Natural killer cell (primary cell): ENCODE data around the gene TMEM150A. TPM values are rescaled to one million over a fixed set of nuclear protein-coding genes. Genes with fewer than 3 reads are reported as not detected.

ENCODE experiments used
- ATAC-seq, 3 donors: fragments of 150-1000 bp in 2 of 3; fragments of 200-7000 bp in 1 of 3; cut with Tn5 transposase; 1 replicate in 1 of 3; 2 replicates in 2 of 3; pipeline ENCODE4 v1.10.0; 2021; ENCODE audit warnings: mild to moderate bottlenecking in 2 of 3, moderate library complexity in 2 of 3
- DNase-seq, 2 donors: peaks; one replicate each; pipeline versions ENCODE4 v3.0.0 to v3.0.0-alpha.2; 2013 to 2021; ENCODE audit warnings: mixed read lengths in 1 of 2
- H3K27ac ChIP-seq: one replicate; pipeline ENCODE4 v1.5.1; 2013; ENCODE audit warnings: mild to moderate bottlenecking, low read length
- H3K27me3 ChIP-seq: one replicate; pipeline ENCODE4 v1.6.1; 2013; ENCODE audit warnings: low read length; ENCODE audit not compliant: control insufficient read depth, insufficient read depth
- H3K36me3 ChIP-seq: one replicate; pipeline ENCODE4 v1.6.1; 2013; ENCODE audit warnings: low read length; ENCODE audit not compliant: control insufficient read depth, insufficient read depth
- H3K4me1 ChIP-seq: one replicate; pipeline ENCODE4 v1.6.1; 2013; ENCODE audit warnings: low read length; ENCODE audit not compliant: control insufficient read depth, insufficient read depth
- H3K4me3 ChIP-seq: one replicate; pipeline ENCODE4 v1.5.1; 2013; ENCODE audit warnings: low read length
- H3K9me3 ChIP-seq: one replicate; pipeline ENCODE4 v1.6.1; 2013; ENCODE audit warnings: low read length; ENCODE audit not compliant: control insufficient read depth, insufficient read depth
- H3K27ac Mint-ChIP-seq, 2 donors: one replicate each; pipeline ENCODE4 v1.8.0; 2022; ENCODE audit warnings: mild to moderate bottlenecking in 2 of 2, mixed read lengths in 2 of 2, moderate library complexity in 1 of 2
- H3K27me3 Mint-ChIP-seq, 2 donors: one replicate each; pipeline ENCODE4 v1.8.0; 2022; ENCODE audit warnings: low read depth in 2 of 2, mixed read lengths in 2 of 2
- H3K36me3 Mint-ChIP-seq: one replicate; pipeline ENCODE4 v1.8.0; 2022; ENCODE audit warnings: mixed read lengths
- H3K4me1 Mint-ChIP-seq, 2 donors: one replicate each; pipeline ENCODE4 v1.8.0; 2022; ENCODE audit warnings: mixed read lengths in 2 of 2
- H3K4me3 Mint-ChIP-seq: one replicate; pipeline ENCODE4 v1.8.0; 2022; ENCODE audit warnings: mild to moderate bottlenecking, moderate library complexity, mixed read lengths
- H3K9me3 Mint-ChIP-seq, 2 donors: one replicate each; pipeline ENCODE4 v1.8.0; 2022; ENCODE audit warnings: mixed read lengths in 2 of 2
- CTCF ChIP-seq: fragments of 200-600 bp; IDR thresholded peaks from one replicate; pipeline ENCODE4 v1.8.0; 2022; ENCODE audit warnings: antibody characterized with exemption
- WGBS: methylation state at CpG from one replicate; pipeline ENCODE4 v1.1.7; 2013; ENCODE audit warnings: missing lambda C conversion rate; ENCODE audit not compliant: insufficient coverage; 5-methylcytosine and 5-hydroxymethylcytosine counted together
- intact Hi-C: fragments of 100-400 bp; cut with micrococcal nuclease; formaldehyde crosslinking; loops from one replicate; pipeline ENCODE4 v1.14.2; 2022
- total RNA-seq, 4 donors: library from RNA; stranded (reverse); fragments of 120-200 nt in 1 of 4; gene quantifications; one replicate each; pipeline versions ENCODE4 v1.2.3 to v1.2.4, GENCODE V29; 2013 to 2022

TMEM150A gene
- total RNA-seq, 3 donors from 2014 or later (not counting 1 experiment from before 2014, with no cell fraction given) = 10.4 to 13.3 (median 10.9) TPM

GRCh38 chr2:85596026-85596333, 6.5 kb downstream of the TMEM150A start:
- no peaks in the 10 kb centered on the region for H3K36me3 Mint-ChIP-seq
- no peaks in the 10 kb centered on the region for H3K9me3 ChIP-seq
- peak overlapping the region; percentile 99 for H3K4me3 Mint-ChIP-seq
- no peak for ATAC-seq
- peak overlapping the region; percentile 82 for H3K27ac ChIP-seq
- WGBS = 4% methylated on average over 10 of the region's 10 CpGs
- H3K27me3 ChIP-seq = no peaks in the 10 kb centered on the region
- peaks cover 25% of the 10 kb centered on the region for H3K4me1 ChIP-seq
- intact Hi-C loops = no loop called here
- peaks cover 18% of the 10 kb centered on the region for H3K36me3 ChIP-seq
- peaks cover 31 to 33% of the 10 kb centered on the region in 2 donors for H3K4me1 Mint-ChIP-seq
- no peak for DNase-seq
- H3K27me3 Mint-ChIP-seq = no peaks in the 10 kb centered on the region
- H3K27ac Mint-ChIP-seq = peak overlapping the region; percentile 96 to 98
- peak overlapping the region; percentile 92 for H3K4me3 ChIP-seq
- TF ChIP-seq CTCF = no peak
- no peaks in the 10 kb centered on the region for H3K9me3 Mint-ChIP-seq

- no peak for TF ChIP-seq CTCF
- Mint-ChIP-seq H3K36me3 (no peaks in the 10 kb centered on the region), H3K27me3 (no peaks in the 10 kb centered on the region), H3K27ac (peak within 1 kb of the TSS; percentile 96 to 98), H3K4me3 (peak within 1 kb of the TSS; percentile 99), H3K4me1 (peaks cover 31 to 38% of the 10 kb centered on the region in 2 donors), H3K9me3 (no peaks in the 10 kb centered on the region)
- DNase-seq (peak; percentile 84 to 96), ATAC-seq (peak; percentile 97 to 99 (median 99))
- under 1% methylated on average over 47 of the region's 47 CpGs for WGBS
- intact Hi-C loops = no loop called here
- Histone ChIP-seq H3K9me3 (no peaks in the 10 kb centered on the region), H3K27ac (peak within 1 kb of the TSS; percentile 82), H3K4me1 (peaks cover 27% of the 10 kb centered on the region), H3K4me3 (peak within 1 kb of the TSS; percentile 92), H3K27me3 (no peaks in the 10 kb centered on the region), H3K36me3 (peaks cover 18% of the 10 kb centered on the region)
These were observed 7.0 kb downstream of the TMEM150A start, which contains the start of gene RNF181 for GRCh38 chr2:85595301-85596025. Gene RNF181 (plus strand): TSS chr2:85595745. CDS start chr2:85595764, 19 bp downstream.

GRCh38 chr2:85594715-85595300, 7.7 kb downstream of the TMEM150A start:
- no peak for ATAC-seq

More at GRCh38 chr2:85594715-85595300, 7.7 kb downstream of the TMEM150A start:
- Histone ChIP-seq H3K9me3 (no peaks in the 10 kb centered on the region), H3K4me1 (peaks cover 27% of the 10 kb centered on the region), H3K27ac (peak overlapping the region; percentile 82), H3K27me3 (no peaks in the 10 kb centered on the region), H3K36me3 (peaks cover 18% of the 10 kb centered on the region), H3K4me3 (peak overlapping the region; percentile 92)
- Mint-ChIP-seq H3K36me3 (no peaks in the 10 kb centered on the region), H3K27ac (peak overlapping the region; percentile 96 to 98), H3K4me1 (peaks cover 31 to 38% of the 10 kb centered on the region in 2 donors), H3K4me3 (peak overlapping the region; percentile 99), H3K27me3 (no peaks in the 10 kb centered on the region), H3K9me3 (no peaks in the 10 kb centered on the region)
- DNase-seq = no peak
- TF ChIP-seq CTCF = no peak
- intact Hi-C loops = no loop called here
- WGBS = 27% methylated on average over 13 of the region's 13 CpGs
